Measurements from ENCODE around the gene NEBL.

NEBL gene

DNA sequence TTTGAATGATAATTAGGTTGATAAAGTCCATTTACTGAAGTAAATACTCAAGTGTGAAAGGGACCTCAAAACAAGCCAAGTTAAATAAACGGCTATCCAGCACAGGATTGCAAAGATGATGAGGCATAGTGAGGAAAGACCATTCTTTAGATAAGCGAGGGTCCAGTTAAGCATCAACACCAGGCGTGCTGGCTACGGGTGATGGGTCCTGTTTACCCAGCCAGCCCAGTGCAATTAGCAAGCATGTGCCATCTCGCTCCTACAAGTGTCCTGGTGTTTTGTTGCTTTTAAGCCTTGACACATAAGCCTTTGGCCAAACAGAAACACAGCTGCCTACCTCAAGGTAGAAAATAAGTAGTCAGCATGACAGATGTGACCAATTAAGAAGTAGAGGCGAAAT is 7.1 kb downstream of the NEBL start:
- Histone ChIP-seq H2BK15ac (ENCODE audit: low read depth, poor library complexity, severe bottlenecking) (no peak overlapping the region), H3K23ac (ENCODE audit: low read length in 2 of 2) (no peak overlapping the region), H3K9ac (ENCODE audit: low read length) (no peak overlapping the region), H3K4me1 (ENCODE audit: control insufficient read depth, insufficient read depth, low read depth, low read length) (no peaks in the 10 kb centered on the region), H3K18ac (ENCODE audit: low read depth in 1 of 2, low read length in 2 of 2) (no peak overlapping the region), H2BK12ac (ENCODE audit: low read length in 2 of 2) (no peak overlapping the region), H2BK5ac (ENCODE audit: low read depth, low read length, poor library complexity, severe bottlenecking) (no peak overlapping the region), H3K4me3 (ENCODE audit: insufficient read depth in 1 of 2, low read depth in 1 of 2, low read length in 2 of 2) (no peak overlapping the region), H2AK5ac (ENCODE audit: low read length, severe bottlenecking) (no peak overlapping the region), H2BK120ac (ENCODE audit: low read depth, low read length) (no peak overlapping the region), H3K4me2 (ENCODE audit: low read length, poor library complexity, severe bottlenecking) (no peak overlapping the region), H3K9me3 (ENCODE audit: control insufficient read depth, low read length) (no peaks in the 10 kb centered on the region), H3K14ac (ENCODE audit: low read length in 2 of 2) (no peak overlapping the region), H3K27me3 (ENCODE audit: control insufficient read depth in 1 of 2, insufficient read depth in 1 of 2, low read length in 2 of 2) (peaks cover 0 to 5% of the 10 kb centered on the region in 2 experiments), H3K27ac (ENCODE audit: low read length, poor library complexity, severe bottlenecking) (no peak overlapping the region), H2AFZ (ENCODE audit: low read depth, low read length) (no peak overlapping the region), H3K79me1 (replicated peaks; ENCODE audit: low read length, poor library complexity, severe bottlenecking) (no peaks in the 10 kb centered on the region), H4K8ac (ENCODE audit: low read length) (peak overlapping the region; percentile 22), H4K91ac (ENCODE audit: low read length) (no peak overlapping the region), H3K36me3 (ENCODE audit: control insufficient read depth in 1 of 2, insufficient read depth in 2 of 2, low read depth in 1 of 2, low read length in 2 of 2) (no peaks in the 10 kb centered on the region), H3K4ac (ENCODE audit: low read depth in 1 of 2, low read length in 2 of 2) (no peak overlapping the region)
- DNase-seq = peak; percentile 14
- WGBS = 38% methylated on average over 6 of the region's 6 CpGs

DNA sequence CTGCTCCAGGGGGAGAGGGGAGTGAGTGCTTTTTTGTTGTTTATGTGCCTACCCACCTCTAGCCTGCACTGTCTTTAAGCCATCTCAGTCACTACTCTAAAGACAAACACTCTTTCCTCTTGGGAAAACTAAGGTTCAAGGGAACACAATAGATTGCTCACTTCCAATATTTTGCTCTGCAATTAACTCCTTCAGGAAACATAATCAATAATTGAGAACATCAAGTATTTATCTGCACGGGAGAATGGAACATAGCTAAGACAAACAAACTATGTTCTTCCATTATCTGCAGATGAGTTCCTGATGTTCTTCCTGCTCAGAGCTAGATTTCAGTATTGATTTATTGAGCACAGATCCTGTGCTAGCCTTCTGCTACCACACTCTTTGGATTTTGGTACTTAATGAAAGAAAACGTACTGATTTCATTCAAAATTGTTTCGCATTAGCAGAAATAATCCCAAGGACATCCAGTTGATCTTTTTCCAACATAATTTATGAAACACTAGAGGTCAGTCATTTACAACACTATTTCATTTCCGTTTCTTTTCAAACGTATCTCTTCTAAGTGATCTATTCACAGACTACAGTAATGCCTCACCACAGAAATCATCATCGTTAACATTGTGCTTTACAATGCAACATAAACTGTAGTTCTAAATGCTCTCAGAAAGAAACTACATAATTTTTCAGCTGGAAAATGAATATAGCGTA is 8.3 kb downstream of the NEBL start:
- 41% methylated on average over 6 of the region's 7 CpGs for WGBS
- H3K4ac ChIP-seq (ENCODE audit: low read depth in 1 of 2, low read length in 2 of 2) = no peak overlapping the region
- no peaks in the 10 kb centered on the region for H3K79me1 ChIP-seq (replicated peaks; ENCODE audit: low read length, poor library complexity, severe bottlenecking)
- no peak overlapping the region for H4K8ac ChIP-seq (ENCODE audit: low read length)
- H3K23ac ChIP-seq (ENCODE audit: low read length in 2 of 2) = no peak overlapping the region
- H2BK12ac ChIP-seq (ENCODE audit: low read length in 2 of 2) = no peak overlapping the region
- H3K4me1 ChIP-seq (ENCODE audit: control insufficient read depth, insufficient read depth, low read depth, low read length) = no peaks in the 10 kb centered on the region
- H2BK120ac ChIP-seq (ENCODE audit: low read depth, low read length) = no peak overlapping the region
- H3K27ac ChIP-seq (ENCODE audit: low read length, poor library complexity, severe bottlenecking) = no peak overlapping the region
- H3K4me2 ChIP-seq (ENCODE audit: low read length, poor library complexity, severe bottlenecking) = no peak overlapping the region
- no peak overlapping the region for H2AK5ac ChIP-seq (ENCODE audit: low read length, severe bottlenecking)
- no peak overlapping the region for H2BK15ac ChIP-seq (ENCODE audit: low read depth, poor library complexity, severe bottlenecking)
- no peak overlapping the region for H2AFZ ChIP-seq (ENCODE audit: low read depth, low read length)
- no peak overlapping the region for H4K91ac ChIP-seq (ENCODE audit: low read length)
- H3K27me3 ChIP-seq (ENCODE audit: control insufficient read depth in 1 of 2, insufficient read depth in 1 of 2, low read length in 2 of 2) = peaks cover 0 to 5% of the 10 kb centered on the region in 2 experiments
- no peak overlapping the region for H3K14ac ChIP-seq (ENCODE audit: low read length in 2 of 2)
- H2BK5ac ChIP-seq (ENCODE audit: low read depth, low read length, poor library complexity, severe bottlenecking) = no peak overlapping the region
- no peak overlapping the region for H3K4me3 ChIP-seq (ENCODE audit: insufficient read depth in 1 of 2, low read depth in 1 of 2, low read length in 2 of 2)
- peak; percentile 14 for DNase-seq
- no peaks in the 10 kb centered on the region for H3K9me3 ChIP-seq (ENCODE audit: control insufficient read depth, low read length)
- no peak overlapping the region for H3K9ac ChIP-seq (ENCODE audit: low read length)
- H3K18ac ChIP-seq (ENCODE audit: low read depth in 1 of 2, low read length in 2 of 2) = no peak overlapping the region
- H3K36me3 ChIP-seq (ENCODE audit: control insufficient read depth in 1 of 2, insufficient read depth in 2 of 2, low read depth in 1 of 2, low read length in 2 of 2) = no peaks in the 10 kb centered on the region

- Histone ChIP-seq H3K4ac (ENCODE audit: low read depth in 1 of 2, low read length in 2 of 2) (no peak overlapping the region), H3K79me1 (replicated peaks; ENCODE audit: low read length, poor library complexity, severe bottlenecking) (no peaks in the 10 kb centered on the region), H3K18ac (ENCODE audit: low read depth in 1 of 2, low read length in 2 of 2) (no peak overlapping the region), H4K91ac (ENCODE audit: low read length) (no peak overlapping the region), H2BK15ac (ENCODE audit: low read depth, poor library complexity, severe bottlenecking) (no peak overlapping the region), H2BK120ac (ENCODE audit: low read depth, low read length) (no peak overlapping the region), H3K36me3 (ENCODE audit: control insufficient read depth in 1 of 2, insufficient read depth in 2 of 2, low read depth in 1 of 2, low read length in 2 of 2) (no peaks in the 10 kb centered on the region), H4K8ac (ENCODE audit: low read length) (no peak overlapping the region), H3K9me3 (ENCODE audit: control insufficient read depth, low read length) (no peaks in the 10 kb centered on the region), H2BK5ac (ENCODE audit: low read depth, low read length, poor library complexity, severe bottlenecking) (no peak overlapping the region), H3K4me3 (ENCODE audit: insufficient read depth in 1 of 2, low read depth in 1 of 2, low read length in 2 of 2) (no peak overlapping the region), H3K4me1 (ENCODE audit: control insufficient read depth, insufficient read depth, low read depth, low read length) (no peaks in the 10 kb centered on the region), H3K23ac (ENCODE audit: low read length in 2 of 2) (no peak overlapping the region), H2AFZ (ENCODE audit: low read depth, low read length) (no peak overlapping the region), H2AK5ac (ENCODE audit: low read length, severe bottlenecking) (no peak overlapping the region), H3K9ac (ENCODE audit: low read length) (no peak overlapping the region), H3K27ac (ENCODE audit: low read length, poor library complexity, severe bottlenecking) (no peak overlapping the region), H3K27me3 (ENCODE audit: control insufficient read depth in 1 of 2, insufficient read depth in 1 of 2, low read length in 2 of 2) (peaks cover 0 to 5% of the 10 kb centered on the region in 2 experiments), H2BK12ac (ENCODE audit: low read length in 2 of 2) (no peak overlapping the region), H3K4me2 (ENCODE audit: low read length, poor library complexity, severe bottlenecking) (no peak overlapping the region), H3K14ac (ENCODE audit: low read length in 2 of 2) (no peak overlapping the region)
- 66% methylated on average over 3 of the region's 7 CpGs for WGBS
- no peak for DNase-seq
These were observed 9.2 kb downstream of the NEBL start for GRCh38 chr10:20887706-20888555.

DNA sequence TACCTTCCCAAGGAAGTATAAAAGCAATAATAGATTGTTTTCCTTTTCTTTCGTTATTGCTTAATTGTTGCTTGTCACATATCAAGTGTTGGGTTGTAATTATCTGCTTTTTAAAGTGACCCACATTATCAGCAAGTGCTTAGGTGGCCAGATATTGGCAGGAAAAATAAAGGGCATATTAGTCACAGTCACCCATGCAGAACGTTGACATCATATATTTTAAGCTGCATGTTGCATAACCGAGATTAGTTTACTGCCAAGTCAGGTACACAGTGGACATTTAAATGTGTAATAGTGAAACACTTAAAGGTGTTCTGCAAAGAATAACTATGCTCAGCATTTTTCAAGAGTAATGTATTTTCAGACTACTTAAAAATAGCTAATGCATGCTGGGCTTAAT is 11.4 kb downstream of the NEBL start:
- DNase-seq = no peak
- no peak overlapping the region for H3K4me2 ChIP-seq (ENCODE audit: low read length, poor library complexity, severe bottlenecking)
- no peak overlapping the region for H3K4me3 ChIP-seq (ENCODE audit: insufficient read depth in 1 of 2, low read depth in 1 of 2, low read length in 2 of 2)
- no peaks in the 10 kb centered on the region for H3K4me1 ChIP-seq (ENCODE audit: control insufficient read depth, insufficient read depth, low read depth, low read length)
- no peak overlapping the region for H2AFZ ChIP-seq (ENCODE audit: low read depth, low read length)
- no peak overlapping the region for H4K91ac ChIP-seq (ENCODE audit: low read length)
- H3K9me3 ChIP-seq (ENCODE audit: control insufficient read depth, low read length) = no peaks in the 10 kb centered on the region
- peaks cover 0 to 5% of the 10 kb centered on the region in 2 experiments for H3K27me3 ChIP-seq (ENCODE audit: control insufficient read depth in 1 of 2, insufficient read depth in 1 of 2, low read length in 2 of 2)
- no peak overlapping the region for H2BK15ac ChIP-seq (ENCODE audit: low read depth, poor library complexity, severe bottlenecking)
- no peak overlapping the region for H3K4ac ChIP-seq (ENCODE audit: low read depth in 1 of 2, low read length in 2 of 2)
- no peak overlapping the region for H3K18ac ChIP-seq (ENCODE audit: low read depth in 1 of 2, low read length in 2 of 2)
- no peaks in the 10 kb centered on the region for H3K36me3 ChIP-seq (ENCODE audit: control insufficient read depth in 1 of 2, insufficient read depth in 2 of 2, low read depth in 1 of 2, low read length in 2 of 2)
- no peak overlapping the region for H2AK5ac ChIP-seq (ENCODE audit: low read length, severe bottlenecking)
- H3K9ac ChIP-seq (ENCODE audit: low read length) = no peak overlapping the region
- H4K8ac ChIP-seq (ENCODE audit: low read length) = no peak overlapping the region
- H3K79me1 ChIP-seq (replicated peaks; ENCODE audit: low read length, poor library complexity, severe bottlenecking) = no peaks in the 10 kb centered on the region
- H2BK12ac ChIP-seq (ENCODE audit: low read length in 2 of 2) = no peak overlapping the region
- no peak overlapping the region for H3K27ac ChIP-seq (ENCODE audit: low read length, poor library complexity, severe bottlenecking)
- no peak overlapping the region for H2BK120ac ChIP-seq (ENCODE audit: low read depth, low read length)
- no peak overlapping the region for H2BK5ac ChIP-seq (ENCODE audit: low read depth, low read length, poor library complexity, severe bottlenecking)
- WGBS = 80% methylated on average over 3 of the region's 3 CpGs
- H3K23ac ChIP-seq (ENCODE audit: low read length in 2 of 2) = no peak overlapping the region
- no peak overlapping the region for H3K14ac ChIP-seq (ENCODE audit: low read length in 2 of 2)

All from mesenchymal stem cell (in vitro differentiated cells and primary cell).